ENCODE data around the gene LPGAT1. TPM values are rescaled to one million over a fixed set of nuclear protein-coding genes. Genes with fewer than 3 reads are reported as not detected.

The LPGAT1 gene
- total RNA-seq, 1 donor from 2014 or later: 34.7 TPM

- no peak for DNase-seq (ENCODE audit: low spot score)
- Mint-ChIP-seq H3K36me3 (ENCODE audit: low read depth, unreplicated experiment) (no peaks in the 10 kb centered on the region), H3K27me3 (ENCODE audit: unreplicated experiment) (peaks cover 9% of the 10 kb centered on the region), H3K4me1 (ENCODE audit: unreplicated experiment) (peaks cover 9% of the 10 kb centered on the region), H3K27ac (ENCODE audit: unreplicated experiment) (no peak overlapping the region), H3K9me3 (ENCODE audit: unreplicated experiment) (no peaks in the 10 kb centered on the region), H3K4me3 (ENCODE audit: unreplicated experiment) (no peak overlapping the region)
- no peak for TF ChIP-seq CTCF (IDR thresholded peaks at IDR 0.05; ENCODE audit: unreplicated experiment)
Observed at GRCh38 chr1:211734791-211735190, 95.8 kb downstream of the LPGAT1 start.

- no peak for TF ChIP-seq CTCF (IDR thresholded peaks at IDR 0.05; ENCODE audit: unreplicated experiment)
- no peaks in the 10 kb centered on the region for H3K9me3 Mint-ChIP-seq (ENCODE audit: unreplicated experiment)
- H3K27me3 Mint-ChIP-seq (ENCODE audit: unreplicated experiment): peaks cover 9% of the 10 kb centered on the region
- no peaks in the 10 kb centered on the region for H3K36me3 Mint-ChIP-seq (ENCODE audit: low read depth, unreplicated experiment)
- no peak overlapping the region for H3K27ac Mint-ChIP-seq (ENCODE audit: unreplicated experiment)
- H3K4me3 Mint-ChIP-seq (ENCODE audit: unreplicated experiment): no peak overlapping the region
- DNase-seq (ENCODE audit: low spot score): no peak
- H3K4me1 Mint-ChIP-seq (ENCODE audit: unreplicated experiment): peaks cover 9% of the 10 kb centered on the region
Observed at GRCh38 chr1:211734359-211734758, 96.2 kb downstream of the LPGAT1 start.

- no peak for DNase-seq (ENCODE audit: low spot score)
- no peak for TF ChIP-seq CTCF (IDR thresholded peaks at IDR 0.05; ENCODE audit: unreplicated experiment)
- peaks cover 5% of the 10 kb centered on the region for H3K4me1 Mint-ChIP-seq (ENCODE audit: unreplicated experiment)
- no peaks in the 10 kb centered on the region for H3K9me3 Mint-ChIP-seq (ENCODE audit: unreplicated experiment)
- no peak overlapping the region for H3K4me3 Mint-ChIP-seq (ENCODE audit: unreplicated experiment)
- H3K36me3 Mint-ChIP-seq (ENCODE audit: low read depth, unreplicated experiment): no peaks in the 10 kb centered on the region
- H3K27me3 Mint-ChIP-seq (ENCODE audit: unreplicated experiment): peaks cover 9% of the 10 kb centered on the region
- no peak overlapping the region for H3K27ac Mint-ChIP-seq (ENCODE audit: unreplicated experiment)
Observed at GRCh38 chr1:211732293-211732980, 98.1 kb downstream of the LPGAT1 start.

GRCh38 chr1:211731456-211732292, 98.9 kb downstream of the LPGAT1 start:
- H3K27me3 Mint-ChIP-seq (ENCODE audit: unreplicated experiment): peaks cover 9% of the 10 kb centered on the region
- H3K4me3 Mint-ChIP-seq (ENCODE audit: unreplicated experiment): no peak overlapping the region
- H3K27ac Mint-ChIP-seq (ENCODE audit: unreplicated experiment): no peak overlapping the region
- H3K9me3 Mint-ChIP-seq (ENCODE audit: unreplicated experiment): no peaks in the 10 kb centered on the region
- peaks cover 5% of the 10 kb centered on the region for H3K4me1 Mint-ChIP-seq (ENCODE audit: unreplicated experiment)
- DNase-seq (ENCODE audit: low spot score): no peak
- H3K36me3 Mint-ChIP-seq (ENCODE audit: low read depth, unreplicated experiment): no peaks in the 10 kb centered on the region
- TF ChIP-seq CTCF (IDR thresholded peaks at IDR 0.05; ENCODE audit: unreplicated experiment): no peak

- H3K36me3 Mint-ChIP-seq (ENCODE audit: low read depth, unreplicated experiment): no peaks in the 10 kb centered on the region
- no peak for DNase-seq (ENCODE audit: low spot score)
- no peak overlapping the region for H3K27ac Mint-ChIP-seq (ENCODE audit: unreplicated experiment)
- H3K27me3 Mint-ChIP-seq (ENCODE audit: unreplicated experiment): peaks cover 8% of the 10 kb centered on the region
- H3K4me1 Mint-ChIP-seq (ENCODE audit: unreplicated experiment): peaks cover 4% of the 10 kb centered on the region
- no peak overlapping the region for H3K4me3 Mint-ChIP-seq (ENCODE audit: unreplicated experiment)
- no peak for TF ChIP-seq CTCF (IDR thresholded peaks at IDR 0.05; ENCODE audit: unreplicated experiment)
- H3K9me3 Mint-ChIP-seq (ENCODE audit: unreplicated experiment): no peaks in the 10 kb centered on the region
Observed at GRCh38 chr1:211730347-211730746, 100.2 kb downstream of the LPGAT1 start.

Measured in endothelial cell (in vitro differentiated cells).